GM19468 (cell line): ENCODE measurements around the gene HEATR3.

Experiments
- ATAC-seq: cut with Tn5 transposase; IDR thresholded peaks from one replicate; pipeline ENCODE4 v1.9.1; 2021; ENCODE audit warnings: mild to moderate bottlenecking, moderate library complexity, moderate number of reproducible peaks; ENCODE audit not compliant: unreplicated experiment; ENCODE audit errors: extremely low read depth

HEATR3 gene

DNA sequence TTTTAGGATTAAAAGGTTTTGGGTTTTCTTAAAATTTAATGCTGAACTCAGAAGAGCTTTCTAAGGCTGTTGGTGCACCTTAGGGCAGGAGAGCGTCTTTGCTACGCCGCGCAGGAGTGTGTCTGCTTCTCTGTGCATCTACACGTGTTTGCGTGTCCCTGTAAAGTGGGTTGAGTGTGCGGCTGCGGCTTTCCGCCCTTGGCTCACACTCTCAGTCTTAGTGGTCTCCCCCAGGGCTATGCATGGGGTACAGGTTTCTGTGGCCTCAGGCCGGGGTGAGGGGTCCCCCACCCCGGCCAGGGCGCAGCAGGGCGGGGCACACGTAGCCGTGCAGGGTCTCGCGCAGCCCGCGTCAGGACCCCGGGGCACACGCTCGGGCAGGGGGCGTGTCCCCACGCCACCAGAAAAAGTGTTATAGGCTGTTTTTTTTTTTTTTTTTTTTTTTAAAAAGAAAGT lies 86.6 kb downstream of the HEATR3 start:
- peak; percentile 29 for ATAC-seq

DNA sequence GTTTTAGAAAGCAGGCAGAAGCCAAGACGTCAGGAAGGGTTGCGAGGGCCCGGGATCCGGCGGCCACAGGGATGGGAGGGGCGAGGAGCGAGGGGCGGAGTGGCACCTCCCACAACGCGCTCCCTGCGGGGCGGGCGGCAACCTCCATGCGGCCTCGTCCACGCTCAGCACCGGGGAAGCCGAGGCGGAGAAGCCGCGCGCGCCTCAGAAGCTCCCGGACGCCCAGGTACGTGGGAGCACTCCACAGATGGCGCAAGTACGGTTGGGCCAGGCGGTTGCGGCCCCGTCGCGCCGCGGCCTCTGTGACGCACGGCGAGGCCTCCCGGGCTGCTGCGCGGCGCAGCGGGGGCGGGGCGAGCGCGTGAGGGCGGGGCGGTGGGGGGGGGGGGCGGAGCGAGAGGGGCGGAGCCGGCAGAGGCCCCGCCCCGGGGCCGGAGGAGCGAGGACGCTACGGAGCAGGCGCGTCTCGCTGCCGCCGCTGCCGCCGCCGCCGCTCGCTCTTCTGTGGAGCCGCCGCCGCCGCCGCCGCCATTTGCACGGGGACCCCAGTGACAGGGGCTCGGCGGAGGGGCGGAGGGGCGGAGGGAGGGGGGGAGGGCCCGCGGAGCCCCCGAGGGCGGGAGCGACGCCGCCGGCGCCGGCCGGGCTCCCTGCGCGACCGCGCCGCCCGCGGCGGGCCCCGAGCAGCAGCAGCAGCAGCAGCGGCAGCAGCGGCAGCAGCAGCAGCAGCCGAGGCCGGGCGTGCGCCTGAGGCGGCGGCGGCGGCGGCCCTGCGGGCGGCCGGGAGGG lies 87.2 kb downstream of the HEATR3 start, which contains the start of gene TENT4B:
TENT4B (plus strand) TSS at position 500 of the 789 bp plus-strand sequence. CDS start 316 bp downstream, outside the sequence.
- ATAC-seq: peak; percentile 63

DNA sequence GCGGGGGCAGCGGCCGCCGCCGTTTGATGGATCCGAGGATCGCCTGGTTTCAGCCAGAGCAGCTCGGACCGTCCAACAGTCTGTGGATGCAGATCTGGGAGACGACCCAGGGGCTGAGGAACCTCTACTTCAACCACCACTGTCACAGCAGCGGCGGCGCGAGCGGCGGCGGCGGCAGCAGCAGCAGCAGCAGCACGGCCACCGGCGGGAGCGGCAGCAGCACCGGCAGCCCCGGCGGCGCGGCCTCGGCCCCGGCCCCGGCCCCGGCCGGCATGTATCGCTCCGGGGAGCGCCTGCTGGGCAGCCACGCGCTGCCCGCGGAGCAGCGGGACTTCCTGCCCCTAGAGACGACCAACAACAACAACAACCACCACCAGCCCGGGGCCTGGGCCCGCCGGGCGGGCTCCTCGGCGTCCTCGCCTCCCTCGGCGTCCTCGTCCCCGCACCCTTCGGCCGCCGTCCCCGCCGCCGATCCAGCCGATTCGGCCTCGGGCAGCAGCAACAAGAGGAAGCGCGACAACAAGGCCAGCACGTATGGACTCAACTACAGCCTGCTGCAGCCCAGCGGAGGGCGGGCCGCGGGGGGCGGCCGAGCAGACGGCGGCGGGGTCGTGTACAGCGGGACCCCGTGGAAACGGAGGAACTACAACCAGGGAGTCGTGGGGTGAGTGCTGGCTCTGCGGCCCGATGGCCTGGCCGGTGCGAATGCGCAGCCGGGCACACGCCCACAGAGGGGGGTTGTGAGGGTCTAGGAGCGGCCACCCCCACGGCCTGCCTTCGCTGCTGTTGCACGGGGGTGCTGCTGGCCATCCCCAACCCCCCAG lies 88.0 kb downstream of the HEATR3 start:
- no peak for ATAC-seq

DNA sequence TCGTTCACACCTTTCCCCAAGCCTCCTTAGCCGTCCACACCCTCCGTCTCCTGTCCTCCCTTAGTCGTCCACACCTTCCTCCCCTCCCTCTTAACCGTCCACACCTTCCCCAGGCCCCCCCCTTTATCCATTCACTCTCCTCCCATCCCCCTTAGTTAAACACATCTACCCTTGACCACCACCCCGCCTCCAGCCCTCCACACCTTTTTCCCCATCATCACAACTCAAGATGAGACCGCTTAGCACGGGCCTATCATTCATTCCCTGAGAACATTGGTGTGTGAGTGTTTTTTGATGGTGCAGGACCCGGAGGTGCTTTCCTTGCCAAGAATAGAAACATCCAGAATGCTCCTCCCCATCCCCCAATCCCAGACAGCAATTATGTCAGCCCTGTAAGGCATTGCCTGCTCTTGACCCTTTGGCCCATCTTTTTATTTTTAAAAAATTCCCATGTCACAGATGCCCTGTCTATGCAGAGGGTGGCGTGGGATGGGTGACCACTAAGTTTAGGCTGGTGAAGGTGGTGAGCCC lies 88.7 kb downstream of the HEATR3 start:
- no peak for ATAC-seq

DNA sequence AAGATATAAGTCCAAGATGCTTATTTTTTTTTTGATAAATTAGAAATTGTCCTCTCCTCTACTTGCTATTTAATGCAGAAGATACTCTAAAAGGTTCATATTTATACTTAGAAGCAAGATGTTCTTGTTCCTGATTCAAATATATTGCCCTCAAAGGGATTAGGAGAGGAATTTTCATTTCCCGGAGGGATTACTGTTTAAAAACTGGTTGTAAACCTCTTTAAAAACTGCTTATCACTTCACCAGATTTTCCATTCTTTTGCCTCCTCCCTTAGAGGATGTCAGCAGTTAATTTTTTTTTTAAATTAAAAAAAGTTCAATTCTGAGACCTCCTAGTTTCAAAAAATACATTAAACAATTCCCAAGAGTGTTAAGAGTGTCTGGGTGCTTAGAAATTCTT lies 90.2 kb downstream of the HEATR3 start:
- no peak for ATAC-seq
